Sigmoid colon (tissue), 7 donors: ENCODE measurements around the gene NADSYN1. TPM values are rescaled to one million over a fixed set of nuclear protein-coding genes. Genes with fewer than 3 reads are reported as not detected.

Experiments
- DNase-seq: peaks from one replicate; pipeline ENCODE4 v3.0.0-alpha.2; 2019
- H3K27ac ChIP-seq, 4 donors: fragments of 200-600 bp; sonication (generic); one replicate each; pipeline ENCODE4 v1.5.1; 2016 to 2019; ENCODE audit warnings: mild to moderate bottlenecking in 1 of 4
- H3K27me3 ChIP-seq, 3 donors: fragments of 200-600 bp; sonication (generic); one replicate each; pipeline ENCODE4 v1.5.1; 2019; ENCODE audit warnings: mild to moderate bottlenecking in 1 of 3
- H3K36me3 ChIP-seq, 4 donors: fragments of 200-600 bp; sonication (generic); one replicate each; pipeline ENCODE4 v1.5.1; 2016 to 2019
- H3K4me1 ChIP-seq, 4 donors: fragments of 200-600 bp; sonication (generic); one replicate each; pipeline ENCODE4 v1.5.1; 2017 to 2019
- H3K4me3 ChIP-seq, 4 donors: fragments of 200-600 bp; sonication (generic); one replicate each; pipeline ENCODE4 v1.5.1; 2017 to 2019; ENCODE audit warnings: mild to moderate bottlenecking in 2 of 4, moderate library complexity in 1 of 4
- H3K9me3 ChIP-seq, 4 donors: fragments of 200-600 bp in 3 of 4; sonication (generic) in 3 of 4; one replicate each; pipeline versions ENCODE4 v1.5.1 to v1.6.1; 2013 to 2019
- CTCF ChIP-seq, 4 experiments: fragments of 450-650 bp in 3 of 4; fragments of 200-600 bp in 1 of 4; IDR thresholded peaks; one replicate each; pipeline ENCODE4 v1.5.1; 2016 to 2019; ENCODE audit warnings: antibody characterized with exemption in 4 of 4, mild to moderate bottlenecking in 3 of 4, moderate library complexity in 2 of 4
- EP300 ChIP-seq, 4 donors: sonication (generic); formaldehyde crosslinking; IDR thresholded peaks; one replicate each; pipeline ENCODE4 v1.6.1; 2017; ENCODE audit warnings: antibody characterized with exemption in 4 of 4
- POLR2A ChIP-seq, 2 donors: fragments of 450-650 bp; IDR thresholded peaks; one replicate each; pipeline ENCODE4 v1.6.1; 2016; ENCODE audit warnings: antibody characterized with exemption in 2 of 2, mild to moderate bottlenecking in 2 of 2, moderate library complexity in 2 of 2
- POLR2AphosphoS5 ChIP-seq, 4 donors: sonication (generic); formaldehyde crosslinking; IDR thresholded peaks; one replicate each; pipeline ENCODE4 v1.6.1; 2017; ENCODE audit warnings: antibody characterized with exemption in 4 of 4
- WGBS, 2 donors: extraction: QIAGEN DNeasy Blood & Tissue Kit; methylation state at CpG; one replicate each; pipeline ENCODE4 v1.1.7; 2013; 5-methylcytosine and 5-hydroxymethylcytosine counted together
- intact Hi-C: fragments of 100-400 bp; cut with DNase I; formaldehyde crosslinking; loops from one replicate; pipeline ENCODE4 v1.15.1; 2023
- polyA plus RNA-seq, 3 donors: library from polyadenylated mRNA; stranded (reverse); fragments of 200-250 nt; gene quantifications; one replicate each; pipeline ENCODE4 v1.2.3, GENCODE V29; 2013
- total RNA-seq, 4 donors: library from RNA; depleted of rRNA; stranded (reverse); fragments of >200 nt; gene quantifications; one replicate each; pipeline ENCODE4 v1.1.0, GENCODE V29; 2016
- donor health status: healthy with polysubstance abuse.
- donor health status: Bipolar disorder and iron deficiency.
- donor health status: healthy.

NADSYN1 gene
- total and polyA plus RNA-seq, 7 donors: 24.6 to 136 (median 42.5) TPM

GRCh38 chr11:71542879-71543777 lies 90.1 kb downstream of the NADSYN1 start:
- DNase-seq: no peak

DNA sequence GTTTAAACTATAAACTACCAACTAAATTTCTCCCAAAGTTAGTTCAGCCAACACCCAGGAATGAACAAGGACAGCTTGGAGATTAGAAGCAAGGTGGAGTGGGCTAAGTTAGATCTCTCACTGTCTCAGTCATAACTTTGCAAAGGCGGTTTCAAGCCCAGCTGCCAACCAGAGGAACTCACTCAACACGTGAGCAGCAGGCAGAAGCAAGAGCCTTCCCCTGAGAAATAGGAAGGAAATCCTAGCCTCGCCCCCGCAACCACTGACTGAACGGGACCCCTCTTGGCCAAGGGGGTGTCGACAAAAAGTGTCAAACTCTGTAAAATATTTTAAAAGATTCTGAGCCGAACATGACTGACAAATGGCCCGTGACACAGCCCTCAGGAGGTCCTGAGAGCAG lies 90.9 kb downstream of the NADSYN1 start:
- Histone ChIP-seq H3K27ac (no peak overlapping the region), H3K27me3 (peaks cover 0 to 10% (median 6%) of the 10 kb centered on the region in 3 donors), H3K36me3 (no peaks in the 10 kb centered on the region), H3K9me3 (no peaks in the 10 kb centered on the region), H3K4me3 (no peak overlapping the region), H3K4me1 (no peaks in the 10 kb centered on the region)
- no peak for DNase-seq
- intact Hi-C loops: no loop called here
- TF ChIP-seq CTCF (IDR thresholded peaks at IDR 0.05): no peak
- no peak for TF ChIP-seq POLR2A (IDR thresholded peaks at IDR 0.05)
- no peak for TF ChIP-seq EP300 (IDR thresholded peaks at IDR 0.05)
- no peak for TF ChIP-seq POLR2AphosphoS5 (IDR thresholded peaks at IDR 0.05)
- 51 to 84% methylated on average over 8 of the region's 8 CpGs for WGBS, 2 donors

More at GRCh38 chr11:71542879-71543777, 90.1 kb downstream of the NADSYN1 start:
- H3K9me3 ChIP-seq: no peaks in the 10 kb centered on the region
- intact Hi-C loops: no loop called here
- H3K27ac ChIP-seq: no peak overlapping the region
- no peaks in the 10 kb centered on the region for H3K36me3 ChIP-seq
- no peaks in the 10 kb centered on the region for H3K4me1 ChIP-seq
- no peak overlapping the region for H3K4me3 ChIP-seq
- WGBS, 2 donors: 75 to 85% methylated on average over 15 of the region's 15 CpGs
- H3K27me3 ChIP-seq: peaks cover 0 to 10% (median 0%) of the 10 kb centered on the region in 3 donors
- no peak for TF ChIP-seq POLR2AphosphoS5 (IDR thresholded peaks at IDR 0.05)
- TF ChIP-seq POLR2A (IDR thresholded peaks at IDR 0.05): no peak
- TF ChIP-seq EP300 (IDR thresholded peaks at IDR 0.05): no peak
- no peak for TF ChIP-seq CTCF (IDR thresholded peaks at IDR 0.05)

- no peak for TF ChIP-seq EP300 (IDR thresholded peaks at IDR 0.05)
- TF ChIP-seq CTCF (IDR thresholded peaks at IDR 0.05): no peak
- no peak for TF ChIP-seq POLR2AphosphoS5 (IDR thresholded peaks at IDR 0.05)
- TF ChIP-seq POLR2A (IDR thresholded peaks at IDR 0.05): no peak
- WGBS, 2 donors: 84 to 87% methylated on average over 6 of the region's 6 CpGs
- no peak for DNase-seq
- Histone ChIP-seq H3K27me3 (peaks cover 0 to 10% (median 6%) of the 10 kb centered on the region in 3 donors), H3K36me3 (no peaks in the 10 kb centered on the region), H3K4me1 (no peaks in the 10 kb centered on the region), H3K4me3 (no peak overlapping the region), H3K27ac (no peak overlapping the region), H3K9me3 (no peaks in the 10 kb centered on the region)
- intact Hi-C loops: no loop called here
These were observed 91.7 kb downstream of the NADSYN1 start for GRCh38 chr11:71544525-71545214.

GRCh38 chr11:71545405-71545966 lies 92.5 kb downstream of the NADSYN1 start:
- TF ChIP-seq POLR2AphosphoS5 (IDR thresholded peaks at IDR 0.05) (no peak), POLR2A (IDR thresholded peaks at IDR 0.05) (no peak), CTCF (IDR thresholded peaks at IDR 0.05) (no peak), EP300 (IDR thresholded peaks at IDR 0.05) (no peak)
- no peaks in the 10 kb centered on the region for H3K9me3 ChIP-seq
- peaks cover 0 to 10% (median 6%) of the 10 kb centered on the region in 3 donors for H3K27me3 ChIP-seq
- no peak overlapping the region for H3K27ac ChIP-seq
- H3K4me3 ChIP-seq: no peak overlapping the region
- intact Hi-C loops: no loop called here
- 93 to 94% methylated on average over 12 of the region's 12 CpGs for WGBS, 2 donors
- no peaks in the 10 kb centered on the region for H3K4me1 ChIP-seq
- DNase-seq: no peak
- H3K36me3 ChIP-seq: no peaks in the 10 kb centered on the region
